ENCODE measurements around the gene C4orf33.
A peak's percentile ranks its signal among the peaks of the same experiment; 100 is the strongest.
"Not testable (repeated sequence)": the region's sequence is repeated elsewhere in the genome, so short reads cannot be mapped to it uniquely, and the experiment has no call there.

C4orf33 gene, protein sequence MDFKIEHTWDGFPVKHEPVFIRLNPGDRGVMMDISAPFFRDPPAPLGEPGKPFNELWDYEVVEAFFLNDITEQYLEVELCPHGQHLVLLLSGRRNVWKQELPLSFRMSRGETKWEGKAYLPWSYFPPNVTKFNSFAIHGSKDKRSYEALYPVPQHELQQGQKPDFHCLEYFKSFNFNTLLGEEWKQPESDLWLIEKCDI

GRCh38 chr4:129095811-129096454, at the start of gene C4orf33:
Gene C4orf33, plus strand, starts transcription at chr4:129096152. Its CDS starts 6,459 bp downstream, at chr4:129102611.
- peak; percentile 34 to 76 for DNase-seq

DNA sequence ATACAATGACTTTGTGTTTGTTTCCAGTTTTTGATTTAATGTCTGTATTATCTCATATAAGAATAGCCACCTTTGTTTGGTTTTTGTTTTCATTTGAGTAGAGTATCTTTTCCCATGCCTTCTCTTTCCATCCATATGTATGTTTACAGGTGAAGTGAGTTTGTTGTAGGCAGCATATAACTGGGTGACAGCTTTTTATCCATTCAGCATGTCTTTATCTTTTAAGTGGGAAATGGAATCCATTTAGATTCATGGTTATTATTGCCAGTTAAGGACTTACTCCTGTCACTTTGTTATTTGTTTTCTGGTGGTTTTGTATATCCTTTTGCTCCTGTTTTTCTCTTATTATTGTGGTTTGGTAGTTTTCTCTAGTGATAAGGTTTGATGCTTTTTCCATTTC, 36.9 kb upstream of the C4orf33 start:
- no peak for DNase-seq

DNA sequence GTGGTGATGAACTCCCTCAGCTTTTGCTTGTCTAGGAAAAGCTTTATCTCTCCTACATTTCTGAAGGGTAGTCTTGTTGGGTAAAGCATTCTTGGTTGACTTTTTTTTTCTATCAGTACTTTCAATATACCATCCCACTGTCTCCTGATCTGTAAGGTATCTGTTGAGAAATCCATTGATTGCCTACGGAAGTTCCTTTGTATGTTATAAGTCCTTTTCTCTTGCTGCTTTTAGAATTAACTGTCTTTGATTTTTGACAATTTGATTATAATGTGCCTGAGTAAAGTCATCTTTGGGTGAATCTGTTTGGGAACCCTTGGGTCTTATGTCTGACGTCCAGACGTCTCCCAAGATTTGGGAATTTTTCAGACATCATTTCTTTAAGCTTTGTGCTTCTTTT, 33.4 kb upstream of the C4orf33 start:
- DNase-seq = no peak

GRCh38 chr4:129063640-129064039, 32.3 kb upstream of the C4orf33 start:
- no peak for DNase-seq

GRCh38 chr4:129064717-129065116, 31.2 kb upstream of the C4orf33 start:
- DNase-seq = no peak

- not testable (repeated sequence) for DNase-seq
Observed at GRCh38 chr4:129069537-129069936, 26.4 kb upstream of the C4orf33 start.

- no peak for DNase-seq
Observed at GRCh38 chr4:129077326-129077725, 18.6 kb upstream of the C4orf33 start.

- no peak for DNase-seq
Observed at GRCh38 chr4:129080129-129080528, 15.8 kb upstream of the C4orf33 start.

GRCh38 chr4:129082302-129082701, 13.7 kb upstream of the C4orf33 start:
- no peak for DNase-seq

GRCh38 chr4:129085472-129085871, 10.5 kb upstream of the C4orf33 start:
- DNase-seq = no peak

- DNase-seq = no peak
Observed at GRCh38 chr4:129087516-129087915, 8.4 kb upstream of the C4orf33 start.

DNA sequence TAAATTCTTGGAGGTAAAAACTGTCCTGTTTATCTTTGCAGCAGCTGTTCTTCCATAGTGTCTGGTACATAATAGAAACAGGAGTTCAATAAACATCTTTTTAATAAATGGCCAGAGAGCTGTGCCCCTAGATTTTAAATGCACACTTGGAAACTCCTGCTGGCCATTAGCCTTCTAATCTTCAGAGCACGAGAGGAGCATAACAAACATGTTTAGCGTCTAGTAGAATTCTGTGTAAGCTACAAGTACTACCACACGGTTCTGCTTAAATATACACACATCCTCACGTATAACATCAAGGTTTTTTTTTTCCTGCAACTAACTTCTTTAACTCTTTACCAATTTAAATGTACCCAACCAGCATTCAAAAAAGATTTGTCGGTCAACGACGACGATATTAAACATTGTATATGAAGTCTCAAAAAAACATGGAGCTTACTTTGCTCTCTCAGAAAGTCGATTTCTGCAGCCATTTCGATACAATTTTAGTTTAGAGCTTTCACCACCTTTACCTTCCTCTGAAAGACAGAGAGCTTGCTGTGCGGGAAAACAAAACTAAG, 3.2 kb upstream of the C4orf33 start:
- no peak for DNase-seq

DNA sequence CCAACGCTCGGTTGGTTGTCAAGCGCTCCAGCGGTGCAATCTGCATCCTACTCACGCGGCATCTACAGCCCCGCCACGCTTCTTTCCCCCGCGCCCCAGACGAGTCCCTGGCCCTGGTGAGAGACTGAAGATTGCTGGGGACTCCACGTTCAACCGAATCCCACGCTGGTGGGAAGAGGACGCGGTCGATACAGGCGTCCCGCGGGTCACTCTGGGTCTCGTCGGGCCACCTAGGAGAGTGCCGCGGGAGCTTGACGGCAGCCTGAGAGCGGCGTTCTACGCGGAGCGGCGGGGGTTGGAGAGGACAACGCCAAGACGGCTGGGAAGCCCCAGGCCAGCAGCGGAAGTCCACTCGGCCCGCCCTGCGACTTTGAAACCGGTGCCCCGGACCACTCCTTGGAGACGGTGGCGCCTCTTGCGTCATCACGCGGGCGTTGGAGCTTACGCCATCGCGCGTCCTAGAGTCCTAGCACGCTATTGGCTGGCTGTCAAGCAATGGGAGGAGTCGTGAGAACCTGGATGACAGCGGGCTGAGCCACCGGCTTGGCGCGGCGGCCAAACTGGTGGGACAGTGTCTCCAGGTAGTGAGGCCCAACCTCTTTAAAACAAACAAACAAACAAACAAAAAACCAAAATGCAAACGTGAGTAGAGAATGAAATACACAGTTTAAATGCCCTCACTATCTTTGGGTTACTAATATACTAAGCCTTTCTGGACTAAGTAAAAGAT, 2.6 kb upstream of the C4orf33 start, which contains the start of gene SCLT1:
Gene SCLT1 (minus strand): TSS at position 349 of the 730 bp plus-strand sequence. CDS start 436 bp downstream, outside the sequence.
- DNase-seq = peak; percentile 86 to 93

- no peak for DNase-seq
Observed at GRCh38 chr4:129094347-129094746, 1.6 kb upstream of the C4orf33 start.

GRCh38 chr4:129098531-129099001, 2.6 kb downstream of the C4orf33 start:
- DNase-seq = no peak

DNA sequence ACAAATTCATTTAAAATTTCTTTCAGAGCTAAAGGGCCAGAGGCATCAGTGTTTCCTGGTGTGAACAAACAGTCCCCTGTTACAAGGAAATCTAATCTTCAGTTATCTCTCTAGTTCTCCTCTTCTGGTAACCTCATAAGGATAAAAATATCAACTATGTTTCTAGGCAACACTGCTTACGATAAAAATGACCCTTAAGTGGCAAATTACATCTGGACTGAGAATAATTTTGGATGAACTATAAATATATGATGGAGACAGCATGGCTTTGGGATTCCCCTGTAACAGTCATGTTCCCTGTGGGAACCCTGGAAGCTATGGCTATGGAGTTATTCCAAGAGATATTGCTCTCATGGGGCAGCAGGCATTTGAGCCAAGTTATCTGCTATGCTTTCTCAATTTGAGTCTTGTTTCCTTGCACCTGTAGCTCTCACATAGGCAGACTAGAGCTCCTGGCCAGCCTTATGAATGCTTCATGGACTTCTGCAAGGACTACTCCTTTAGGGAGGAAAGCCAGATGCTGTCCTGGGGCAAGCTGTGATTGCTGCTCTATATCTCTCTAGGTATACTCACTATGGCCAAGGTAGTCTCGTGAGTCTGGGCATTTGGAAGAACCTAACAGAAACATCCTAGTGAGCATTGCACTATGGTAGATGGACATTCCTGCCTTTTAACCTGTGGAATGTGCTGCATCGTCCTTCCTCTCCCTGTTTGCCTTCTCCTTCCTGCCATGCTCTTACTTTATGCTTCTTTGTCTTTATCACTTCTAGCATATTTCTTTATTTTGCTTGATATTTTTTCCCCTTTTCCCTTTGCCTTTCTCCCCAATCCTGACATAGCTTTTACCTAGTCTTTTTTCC, 14.2 kb downstream of the C4orf33 start:
- DNase-seq = no peak

DNA sequence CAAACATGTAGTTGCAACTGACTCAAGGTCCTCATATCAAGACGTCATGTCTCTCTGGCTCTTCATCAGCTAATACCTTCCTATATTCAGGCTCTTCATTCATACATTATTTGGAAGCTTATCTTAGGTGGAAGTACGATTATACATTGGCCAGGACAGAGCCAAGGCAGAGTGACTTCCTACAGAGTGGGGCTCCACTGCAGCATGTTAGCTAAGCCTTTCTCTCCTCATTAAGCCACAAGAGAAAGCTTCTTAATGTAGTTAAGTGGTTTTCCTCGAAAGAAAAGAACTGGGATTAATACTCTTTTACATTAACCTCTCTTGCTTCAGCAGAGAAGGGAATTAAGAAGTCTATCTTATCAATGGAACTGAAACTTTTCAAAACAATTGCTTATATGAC, 15.0 kb downstream of the C4orf33 start:
- no peak for DNase-seq

DNA sequence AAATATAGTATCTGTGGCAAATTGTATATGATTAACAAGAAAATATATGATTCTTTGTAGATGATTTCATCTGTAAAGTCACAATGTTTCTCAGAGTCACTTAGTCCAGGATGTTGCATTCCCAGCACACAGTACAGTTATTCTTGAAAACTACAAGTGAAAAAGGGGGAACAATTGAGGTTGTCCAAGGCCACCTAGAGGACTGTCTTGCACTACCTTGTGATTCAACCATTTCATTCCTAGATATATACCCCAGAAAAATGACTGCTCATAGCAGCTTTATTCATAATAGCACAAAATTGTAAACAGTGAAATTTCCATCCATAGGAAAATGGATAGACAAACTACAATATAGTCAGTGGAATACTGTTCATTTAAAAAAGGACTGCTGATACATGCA, 16.0 kb downstream of the C4orf33 start:
- DNase-seq = no peak

- DNase-seq = no peak
Observed at GRCh38 chr4:129113434-129113833, 17.5 kb downstream of the C4orf33 start.

DNA sequence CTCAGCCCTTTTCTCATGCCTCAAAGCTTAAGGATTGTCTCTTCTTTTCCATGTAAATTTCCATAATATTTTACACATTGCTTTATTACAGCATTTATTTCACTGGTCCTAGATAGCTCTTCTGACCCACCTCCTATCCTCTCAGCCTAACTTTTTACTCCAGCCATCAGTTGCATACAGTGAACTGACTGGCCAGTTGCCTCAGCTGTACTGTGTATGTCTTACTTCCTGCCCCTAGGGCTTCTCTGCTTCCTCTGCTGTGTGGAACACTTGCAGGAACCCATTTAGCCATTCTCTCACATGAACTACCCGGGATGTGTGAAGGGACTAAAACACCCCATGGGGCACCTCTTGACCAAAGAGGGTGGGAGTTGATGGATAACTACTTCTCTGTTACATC, 18.0 kb downstream of the C4orf33 start:
- DNase-seq = no peak

DNA sequence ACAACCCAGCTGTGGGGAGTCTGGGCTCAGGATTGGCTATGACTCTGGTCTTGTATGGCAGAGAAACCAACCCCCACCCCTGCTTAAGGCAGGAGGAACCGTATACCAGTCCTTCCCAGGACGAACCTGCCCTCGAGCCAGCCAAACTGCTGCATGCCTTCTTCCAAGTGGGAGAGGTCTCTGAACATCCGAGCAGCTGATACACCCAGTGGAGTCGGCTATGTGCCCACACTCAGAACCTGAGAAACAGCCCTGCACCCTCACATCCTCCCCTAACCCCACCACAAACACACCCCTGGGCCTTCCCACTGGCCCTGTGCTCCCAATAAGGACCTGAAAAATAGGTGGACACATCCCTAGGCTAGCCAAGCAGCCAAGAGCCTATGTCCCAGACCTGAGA, 21.8 kb downstream of the C4orf33 start:
- DNase-seq = no peak

GRCh38 chr4:129126614-129127013, 30.7 kb downstream of the C4orf33 start:
- not testable (repeated sequence) for DNase-seq

DNA sequence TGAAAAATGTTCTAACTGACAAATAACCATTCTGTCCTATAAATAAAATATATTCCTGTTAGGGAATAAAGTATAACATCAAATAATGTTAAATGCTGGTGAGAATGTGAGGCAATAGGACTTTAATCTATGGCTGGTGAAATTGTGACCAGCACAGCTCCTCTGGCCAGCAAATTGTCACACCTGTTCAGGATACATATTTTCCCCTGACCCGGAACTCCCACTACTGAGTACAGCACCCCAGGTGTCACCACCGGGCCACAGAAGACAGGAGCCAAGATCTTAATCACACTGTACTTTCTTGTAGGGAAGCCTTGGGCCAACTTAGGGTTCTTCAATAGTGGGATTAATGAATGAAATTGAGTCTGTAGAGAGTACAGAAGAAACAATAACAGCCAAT, 33.2 kb downstream of the C4orf33 start:
- DNase-seq = no peak
